Loucy (cell line): ENCODE results near the gene OGDH.

Experiments used
- H2AFZ ChIP-seq: fragments of 200-600 bp; sonication (generic); 2 replicates; pipeline ENCODE4 v1.6.0; 2016; ENCODE audit warnings: antibody characterized with exemption, mild to moderate bottlenecking, low read length, moderate library complexity
- H3F3A ChIP-seq: fragments of 200-600 bp; 2 replicates; pipeline ENCODE4 v1.6.0; 2016; ENCODE audit warnings: antibody characterized with exemption, low read depth, mild to moderate bottlenecking
- H3K27me3 ChIP-seq: fragments of 200-600 bp; sonication (generic); 2 replicates; pipeline ENCODE4 v1.6.1; 2014; ENCODE audit warnings: low read length, mild to moderate bottlenecking; ENCODE audit not compliant: insufficient read depth, poor library complexity, severe bottlenecking
- H3K36me3 ChIP-seq: fragments of 200-600 bp; sonication (generic); 2 replicates; pipeline ENCODE4 v1.6.1; 2016; ENCODE audit warnings: low read length; ENCODE audit not compliant: insufficient read depth
- H3K4me1 ChIP-seq: fragments of 200-600 bp; sonication (generic); 2 replicates; pipeline ENCODE4 v1.5.1; 2014; ENCODE audit warnings: low read length, mild to moderate bottlenecking; ENCODE audit not compliant: insufficient read depth, poor library complexity, severe bottlenecking
- H3K4me2 ChIP-seq: fragments of 200-600 bp; sonication (generic); 2 replicates; pipeline ENCODE4 v1.6.0; 2014; ENCODE audit warnings: antibody characterized with exemption, low read length, low read depth, mild to moderate bottlenecking; ENCODE audit not compliant: poor library complexity, severe bottlenecking
- H3K4me3 ChIP-seq: fragments of 200-600 bp; sonication (generic); 2 replicates; pipeline ENCODE4 v1.5.1; 2014; ENCODE audit warnings: low read length, mild to moderate bottlenecking, mixed read lengths; ENCODE audit not compliant: poor library complexity, severe bottlenecking
- H3K79me2 ChIP-seq: fragments of 200-600 bp; sonication (generic); 2 replicates; pipeline ENCODE4 v1.6.1; 2014; ENCODE audit warnings: low read length; ENCODE audit not compliant: insufficient read depth
- H3K9ac ChIP-seq: fragments of 200-600 bp; sonication (generic); 2 replicates; pipeline ENCODE4 v1.6.0; 2014; ENCODE audit warnings: mild to moderate bottlenecking, low read depth, low read length, moderate library complexity; ENCODE audit not compliant: poor library complexity, severe bottlenecking
- H3K9me2 ChIP-seq: fragments of 200-600 bp; sonication (generic); replicated peaks from 2 replicates; pipeline ENCODE4 v1.6.1; 2016; ENCODE audit warnings: low read depth, low read length, mixed read lengths
- H3K9me3 ChIP-seq: fragments of 200-600 bp; sonication (generic); 2 replicates; pipeline ENCODE4 v1.6.1; 2014; ENCODE audit warnings: mild to moderate bottlenecking, antibody characterized with exemption, low read length, low read depth; ENCODE audit not compliant: insufficient read depth
- H4K20me1 ChIP-seq: fragments of 200-600 bp; sonication (generic); 2 replicates; pipeline ENCODE4 v1.6.0; 2014; ENCODE audit warnings: antibody characterized with exemption, low read length, mild to moderate bottlenecking; ENCODE audit not compliant: insufficient read depth, poor library complexity, severe bottlenecking
- EZH2phosphoT487 ChIP-seq: fragments of 200-600 bp; IDR thresholded peaks from 2 replicates; pipeline ENCODE4 v1.6.1; 2018; ENCODE audit warnings: antibody characterized with exemption, mild to moderate bottlenecking, moderate library complexity, borderline replicate concordance
- TF ChIP-seq, protein P1 (sequence below): fragments of 200-600 bp; sonication (generic); conservative IDR thresholded peaks from 2 replicates; pipeline ENCODE4 v1.5.1; 2014; ENCODE audit warnings: mild to moderate bottlenecking, antibody characterized with exemption, low read length

The OGDH gene

DNA sequence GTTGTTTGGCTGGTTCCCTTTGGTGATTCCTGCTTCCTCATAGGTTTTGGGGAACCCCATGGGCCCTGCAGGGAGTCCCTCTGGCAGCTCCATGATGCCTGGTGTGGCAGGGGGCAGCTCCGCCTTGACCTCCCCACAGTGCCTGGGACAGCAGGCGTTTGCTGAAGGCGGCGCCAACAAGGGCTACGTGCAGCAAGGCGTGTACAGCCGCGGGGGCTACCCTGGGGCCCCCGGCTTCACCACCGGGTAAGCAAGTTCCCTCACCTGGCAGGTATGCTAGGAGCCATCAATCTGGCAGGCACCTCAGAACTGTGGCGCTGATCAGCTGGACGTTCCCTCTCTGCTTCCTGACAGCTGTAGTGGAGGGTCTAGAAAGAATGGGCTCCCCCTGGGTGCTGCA, 150.5 kb downstream of the OGDH start:
- no peaks in the 10 kb centered on the region for H4K20me1 ChIP-seq
- H3K9me3 ChIP-seq = no peaks in the 10 kb centered on the region
- peaks cover 39% of the 10 kb centered on the region; the same call in 1 of the 2 replicates for H3K79me2 ChIP-seq
- no peak overlapping the region for H2AFZ ChIP-seq
- no peak overlapping the region for H3K4me3 ChIP-seq
- H3K4me1 ChIP-seq = peaks cover 9% of the 10 kb centered on the region
- H3K9ac ChIP-seq = no peak overlapping the region
- H3K9me2 ChIP-seq = no peaks in the 10 kb centered on the region
- no peak for TF ChIP-seq EZH2phosphoT487
- TF ChIP-seq, protein P1, sequence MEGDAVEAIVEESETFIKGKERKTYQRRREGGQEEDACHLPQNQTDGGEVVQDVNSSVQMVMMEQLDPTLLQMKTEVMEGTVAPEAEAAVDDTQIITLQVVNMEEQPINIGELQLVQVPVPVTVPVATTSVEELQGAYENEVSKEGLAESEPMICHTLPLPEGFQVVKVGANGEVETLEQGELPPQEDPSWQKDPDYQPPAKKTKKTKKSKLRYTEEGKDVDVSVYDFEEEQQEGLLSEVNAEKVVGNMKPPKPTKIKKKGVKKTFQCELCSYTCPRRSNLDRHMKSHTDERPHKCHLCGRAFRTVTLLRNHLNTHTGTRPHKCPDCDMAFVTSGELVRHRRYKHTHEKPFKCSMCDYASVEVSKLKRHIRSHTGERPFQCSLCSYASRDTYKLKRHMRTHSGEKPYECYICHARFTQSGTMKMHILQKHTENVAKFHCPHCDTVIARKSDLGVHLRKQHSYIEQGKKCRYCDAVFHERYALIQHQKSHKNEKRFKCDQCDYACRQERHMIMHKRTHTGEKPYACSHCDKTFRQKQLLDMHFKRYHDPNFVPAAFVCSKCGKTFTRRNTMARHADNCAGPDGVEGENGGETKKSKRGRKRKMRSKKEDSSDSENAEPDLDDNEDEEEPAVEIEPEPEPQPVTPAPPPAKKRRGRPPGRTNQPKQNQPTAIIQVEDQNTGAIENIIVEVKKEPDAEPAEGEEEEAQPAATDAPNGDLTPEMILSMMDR = no peak
- H3K4me2 ChIP-seq = no peak overlapping the region
- H3F3A ChIP-seq = no peaks in the 10 kb centered on the region
- no peaks in the 10 kb centered on the region for H3K27me3 ChIP-seq
- H3K36me3 ChIP-seq = peaks cover 42% of the 10 kb centered on the region; the same call in 1 of the 2 replicates

DNA sequence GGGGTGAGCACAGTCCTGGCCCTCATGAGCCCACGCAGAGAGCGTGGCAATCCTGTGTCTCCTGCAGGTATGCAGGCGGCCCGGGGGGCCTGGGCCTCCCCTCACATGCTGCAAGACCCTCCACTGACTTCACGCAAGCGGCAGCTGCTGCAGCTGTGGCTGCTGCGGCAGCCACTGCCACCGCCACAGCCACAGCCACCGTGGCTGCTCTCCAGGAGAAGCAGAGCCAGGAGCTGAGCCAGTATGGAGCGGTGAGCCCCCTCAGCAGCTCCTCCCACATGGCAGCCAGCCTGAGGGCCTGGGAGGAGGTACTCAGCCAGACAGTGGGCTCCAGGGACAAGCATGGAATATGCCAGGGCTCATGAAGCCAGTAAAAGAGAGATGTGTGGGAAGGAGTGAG, 150.9 kb downstream of the OGDH start:
- peaks cover 34% of the 10 kb centered on the region; the same call in 1 of the 2 replicates for H3K79me2 ChIP-seq
- H3K36me3 ChIP-seq = peaks cover 46% of the 10 kb centered on the region; the same call in 1 of the 2 replicates
- no peaks in the 10 kb centered on the region for H3K9me3 ChIP-seq
- no peaks in the 10 kb centered on the region for H3K27me3 ChIP-seq
- H3K9ac ChIP-seq = no peak overlapping the region
- TF ChIP-seq EZH2phosphoT487 = no peak
- TF ChIP-seq, protein P1 = no peak
- no peak overlapping the region for H3K4me3 ChIP-seq
- H2AFZ ChIP-seq = no peak overlapping the region
- no peaks in the 10 kb centered on the region for H4K20me1 ChIP-seq
- no peaks in the 10 kb centered on the region for H3F3A ChIP-seq
- peaks cover 9% of the 10 kb centered on the region for H3K4me1 ChIP-seq
- H3K9me2 ChIP-seq = no peaks in the 10 kb centered on the region
- no peak overlapping the region for H3K4me2 ChIP-seq

DNA sequence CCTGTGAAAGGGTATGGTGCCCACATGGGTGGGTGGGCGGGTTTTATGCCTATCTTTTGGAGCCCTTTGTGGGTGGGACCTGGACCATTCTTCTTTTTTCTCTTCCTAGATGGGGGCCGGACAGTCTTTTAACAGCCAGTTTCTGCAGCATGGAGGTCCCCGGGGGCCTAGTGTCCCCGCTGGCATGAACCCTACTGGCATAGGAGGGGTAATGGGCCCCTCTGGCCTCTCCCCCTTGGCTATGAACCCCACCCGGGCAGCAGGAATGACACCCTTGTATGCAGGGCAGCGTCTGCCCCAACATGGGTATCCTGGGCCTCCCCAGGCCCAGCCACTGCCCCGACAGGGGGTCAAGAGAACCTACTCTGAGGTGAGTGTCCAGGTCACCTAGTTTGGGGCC, 151.3 kb downstream of the OGDH start:
- no peaks in the 10 kb centered on the region for H3F3A ChIP-seq
- H3K4me2 ChIP-seq = no peak overlapping the region
- H3K4me3 ChIP-seq = no peak overlapping the region
- H3K9me2 ChIP-seq = no peaks in the 10 kb centered on the region
- no peak overlapping the region for H3K9ac ChIP-seq
- no peaks in the 10 kb centered on the region for H3K27me3 ChIP-seq
- no peak for TF ChIP-seq EZH2phosphoT487
- TF ChIP-seq, protein P1 = no peak
- peaks cover 30% of the 10 kb centered on the region; the same call in 1 of the 2 replicates for H3K79me2 ChIP-seq
- no peak overlapping the region for H2AFZ ChIP-seq
- peaks cover 49% of the 10 kb centered on the region; the same call in 1 of the 2 replicates for H3K36me3 ChIP-seq
- H4K20me1 ChIP-seq = no peaks in the 10 kb centered on the region
- H3K9me3 ChIP-seq = no peaks in the 10 kb centered on the region
- peaks cover 9% of the 10 kb centered on the region for H3K4me1 ChIP-seq
